Left lung (tissue), 10 donors: ENCODE results near the gene SLC16A7. TPM values are rescaled to one million over a fixed set of nuclear protein-coding genes. Genes with fewer than 3 reads are reported as not detected.

ENCODE experiments used
- ATAC-seq: fragments of 200-7000 bp; cut with Tn5 transposase; one replicate; pipeline ENCODE4 v1.9.1; 2020; ENCODE audit warnings: moderate library complexity
- DNase-seq, 4 donors: peaks; one replicate each; pipeline ENCODE4 v3.0.0-alpha.2; 2013 to 2020
- H3K27ac ChIP-seq, 2 donors: fragments of 200-600 bp; sonication (generic) in 1 of 2; one replicate each; pipeline versions ENCODE4 v1.5.0 to v1.8.0; 2020 to 2021
- H3K27me3 ChIP-seq, 2 donors: fragments of 200-600 bp; sonication (generic) in 1 of 2; one replicate each; pipeline versions ENCODE4 v1.5.0 to v1.8.0; 2020 to 2021
- H3K36me3 ChIP-seq, 2 donors: fragments of 200-600 bp; sonication (generic) in 1 of 2; one replicate each; pipeline versions ENCODE4 v1.5.0 to v1.8.0; 2020 to 2021
- H3K4me1 ChIP-seq, 2 donors: fragments of 200-600 bp; one replicate each; pipeline ENCODE4 v1.8.0; 2021
- H3K4me3 ChIP-seq, 2 donors: fragments of 200-600 bp; sonication (generic) in 1 of 2; one replicate each; pipeline versions ENCODE4 v1.5.0 to v1.8.0; 2020 to 2021; ENCODE audit warnings: mild to moderate bottlenecking in 1 of 2
- H3K9me3 ChIP-seq, 2 donors: fragments of 200-600 bp; sonication (generic) in 1 of 2; one replicate each; pipeline versions ENCODE4 v1.5.0 to v1.8.0; 2020 to 2021
- CTCF ChIP-seq, 2 donors: fragments of 200-600 bp; sonication (generic) in 1 of 2; IDR thresholded peaks; one replicate each; pipeline versions ENCODE4 v1.5.0 to v1.8.0; 2021; ENCODE audit warnings: antibody characterized with exemption in 2 of 2
- intact Hi-C, 2 donors: fragments of 100-400 bp; cut with DNase I; formaldehyde crosslinking; loops; one replicate each; pipeline versions ENCODE4 v1.11.2 to v1.14.2; 2022
- polyA plus RNA-seq, 6 donors: library from polyadenylated mRNA; unstranded; fragments of 120-200 nt; gene quantifications; one replicate each; pipeline ENCODE4 v1.2.1, GENCODE V29; 2013; ENCODE audit not compliant: insufficient read length in 6 of 6
- total RNA-seq, 2 donors: library from RNA; stranded (reverse); fragmentation: NEBNext Ultra II Directional; extraction: Animal tissue kit (Norgen Biotek cat#: 25700); gene quantifications; one replicate each; pipeline ENCODE4 v1.2.1, GENCODE V29; 2021
- donor health status: DM: no; HTN: yes; CAD: no.
- donor health status: DM: no; HTN: no; CAD: no.

The SLC16A7 gene
- total and polyA plus RNA-seq, 8 donors = 2.5 to 33.9 (median 2.8) TPM

GRCh38 chr12:59575826-59576225, 20.0 kb upstream of the SLC16A7 start:
- no peaks in the 10 kb centered on the region for H3K36me3 ChIP-seq
- no peaks in the 10 kb centered on the region for H3K4me1 ChIP-seq
- H3K9me3 ChIP-seq = no peaks in the 10 kb centered on the region
- DNase-seq = no peak
- intact Hi-C loops = no loop called here
- no peaks in the 10 kb centered on the region for H3K27me3 ChIP-seq
- no peak overlapping the region for H3K4me3 ChIP-seq
- H3K27ac ChIP-seq = no peak overlapping the region
- no peak for ATAC-seq
- TF ChIP-seq CTCF (IDR thresholded peaks at IDR 0.05) = no peak

GRCh38 chr12:59578254-59578653, 17.6 kb upstream of the SLC16A7 start:
- intact Hi-C loops = no loop called here
- no peak for TF ChIP-seq CTCF (IDR thresholded peaks at IDR 0.05)
- Histone ChIP-seq H3K36me3 (no peaks in the 10 kb centered on the region), H3K27me3 (no peaks in the 10 kb centered on the region), H3K9me3 (no peaks in the 10 kb centered on the region), H3K4me1 (no peaks in the 10 kb centered on the region), H3K4me3 (no peak overlapping the region), H3K27ac (no peak overlapping the region)
- DNase-seq (no peak), ATAC-seq (no peak)

- DNase-seq (no peak), ATAC-seq (no peak)
- H3K36me3 ChIP-seq = no peaks in the 10 kb centered on the region
- H3K9me3 ChIP-seq = no peaks in the 10 kb centered on the region
- no peak overlapping the region for H3K4me3 ChIP-seq
- intact Hi-C loops = no loop called here
- no peaks in the 10 kb centered on the region for H3K4me1 ChIP-seq
- H3K27ac ChIP-seq = no peak overlapping the region
- no peak for TF ChIP-seq CTCF (IDR thresholded peaks at IDR 0.05)
- H3K27me3 ChIP-seq = no peaks in the 10 kb centered on the region
Observed at GRCh38 chr12:59579631-59580030, 16.2 kb upstream of the SLC16A7 start.

GRCh38 chr12:59580050-59580449, 15.8 kb upstream of the SLC16A7 start:
- H3K4me3 ChIP-seq = no peak overlapping the region
- H3K27me3 ChIP-seq = no peaks in the 10 kb centered on the region
- no peak overlapping the region for H3K27ac ChIP-seq
- ATAC-seq (no peak), DNase-seq (no peak)
- H3K36me3 ChIP-seq = no peaks in the 10 kb centered on the region
- intact Hi-C loops = no loop called here
- no peak for TF ChIP-seq CTCF (IDR thresholded peaks at IDR 0.05)
- no peaks in the 10 kb centered on the region for H3K9me3 ChIP-seq
- H3K4me1 ChIP-seq = no peaks in the 10 kb centered on the region

GRCh38 chr12:59583003-59583712, 12.7 kb upstream of the SLC16A7 start:
- H3K4me3 ChIP-seq = no peak overlapping the region
- intact Hi-C loops = no loop called here
- H3K27me3 ChIP-seq = no peaks in the 10 kb centered on the region
- no peaks in the 10 kb centered on the region for H3K4me1 ChIP-seq
- H3K9me3 ChIP-seq = no peaks in the 10 kb centered on the region
- DNase-seq (no peak), ATAC-seq (no peak)
- TF ChIP-seq CTCF (IDR thresholded peaks at IDR 0.05) = no peak
- H3K36me3 ChIP-seq = no peaks in the 10 kb centered on the region
- H3K27ac ChIP-seq = no peak overlapping the region
